IMR-90 (cell line): ENCODE data around the gene NDUFS2. TPM values are rescaled to one million over a fixed set of nuclear protein-coding genes. Genes with fewer than 3 reads are reported as not detected.
"Not testable (repeated sequence)": the region's sequence is repeated elsewhere in the genome, so short reads cannot be mapped to it uniquely, and the experiment has no call there.

ENCODE experiments used
- ATAC-seq: fragments of 200-7000 bp; cut with Tn5 transposase; 2 replicates; pipeline ENCODE4 v1.9.1; 2020; ENCODE audit warnings: low read depth, mild to moderate bottlenecking, moderate library complexity
- BruUV-seq: library from RNA; stranded (reverse); fragments of 400-500 nt; replicated peaks from 2 replicates; lab custom pipeline; 2021; lab: Mats Ljungman, UMichigan
- CTCF ChIA-PET: fragments of 300-600 bp; formaldehyde crosslinking; extraction: SDS; loops from one replicate; lab custom pipeline; 2021; ENCODE audit warnings: antibody characterized with exemption; lab: Yijun Ruan, JAX
- POLR2A ChIA-PET: fragments of 300-600 bp; sonication (Branson Sonifier 250); formaldehyde crosslinking; loops from one replicate; lab custom pipeline; 2022; ENCODE audit warnings: antibody characterized with exemption; ENCODE audit not compliant: unreplicated experiment; lab: Charles Lee
- DNase-seq: peaks from one replicate; pipeline ENCODE4 v3.0.0; 2013
- H2AFZ ChIP-seq: replicated peaks from 2 replicates; pipeline ENCODE3; 2013; ENCODE audit warnings: low read length, mild to moderate bottlenecking; ENCODE audit not compliant: poor library complexity
- H2AK5ac ChIP-seq: 2 replicates; pipeline ENCODE4 v1.6.1; 2013; ENCODE audit warnings: low read depth, low read length, inconsistent platforms
- H2AK9ac ChIP-seq: replicated peaks from 2 replicates; pipeline ENCODE3; 2013; ENCODE audit warnings: mild to moderate bottlenecking, low read depth, low read length, moderate library complexity; ENCODE audit not compliant: poor library complexity
- H2BK120ac ChIP-seq: 2 replicates; pipeline ENCODE4 v1.6.1; 2013; ENCODE audit warnings: low read depth, low read length, inconsistent platforms
- H2BK15ac ChIP-seq: 3 replicates; pipeline ENCODE4 v1.6.1; 2013; ENCODE audit warnings: low read depth, low read length, inconsistent platforms
- H2BK20ac ChIP-seq: 2 replicates; pipeline ENCODE4 v1.6.1; 2013; ENCODE audit warnings: low read depth, mild to moderate bottlenecking, inconsistent platforms, low read length, moderate library complexity
- H2BK5ac ChIP-seq: 2 replicates; pipeline ENCODE4 v1.6.1; 2013; ENCODE audit warnings: mild to moderate bottlenecking, low read depth, low read length, inconsistent platforms; ENCODE audit not compliant: poor library complexity, severe bottlenecking
- H3K14ac ChIP-seq: replicated peaks from 2 replicates; pipeline ENCODE4 v1.6.1; 2013; ENCODE audit warnings: low read depth, low read length, inconsistent platforms
- H3K18ac ChIP-seq: 2 replicates; pipeline ENCODE4 v1.6.1; 2013; ENCODE audit warnings: low read depth, low read length, control low read depth
- H3K23ac ChIP-seq: 2 replicates; pipeline ENCODE4 v1.6.1; 2013; ENCODE audit warnings: low read depth, low read length, inconsistent platforms
- H3K27ac ChIP-seq: 2 replicates; pipeline ENCODE4 v1.5.1; 2013; ENCODE audit warnings: mild to moderate bottlenecking, control low read depth, low read length; ENCODE audit not compliant: insufficient read depth
- H3K27me3 ChIP-seq: 2 replicates; pipeline ENCODE4 v1.6.1; 2013; ENCODE audit warnings: low read length; ENCODE audit not compliant: control insufficient read depth, insufficient read depth
- H3K36me3 ChIP-seq: 2 replicates; pipeline ENCODE4 v1.6.1; 2013; ENCODE audit warnings: low read length, mixed read lengths; ENCODE audit not compliant: control insufficient read depth, insufficient read depth
- H3K4ac ChIP-seq: 2 replicates; pipeline ENCODE4 v1.6.1; 2013; ENCODE audit warnings: low read depth, low read length, inconsistent platforms
- H3K4me1 ChIP-seq: 2 replicates; pipeline ENCODE4 v1.6.1; 2013; ENCODE audit warnings: low read length, mixed read lengths; ENCODE audit not compliant: control insufficient read depth, insufficient read depth
- H3K4me2 ChIP-seq: 2 replicates; pipeline ENCODE4 v1.6.1; 2013; ENCODE audit warnings: low read depth, mild to moderate bottlenecking, control low read depth, low read length, moderate library complexity
- H3K4me3 ChIP-seq: 2 replicates; pipeline ENCODE4 v1.5.1; 2013; ENCODE audit warnings: low read depth, mild to moderate bottlenecking, control low read depth, low read length, moderate library complexity; ENCODE audit not compliant: insufficient read depth
- H3K56ac ChIP-seq: 2 replicates; pipeline ENCODE4 v1.6.1; 2013; ENCODE audit warnings: low read length, inconsistent platforms; ENCODE audit not compliant: insufficient read depth; ENCODE audit errors: extremely low read depth
- H3K79me1 ChIP-seq, 2 experiments: 2 replicates each; pipeline ENCODE4 v1.6.1; 2013; ENCODE audit warnings: low read length in 2 of 2, inconsistent platforms in 1 of 2, low read depth in 1 of 2
- H3K9ac ChIP-seq: 2 replicates; pipeline ENCODE4 v1.6.1; 2013; ENCODE audit warnings: low read depth, low read length, control low read depth
- H3K9me1 ChIP-seq: 2 replicates; pipeline ENCODE4 v1.6.1; 2013; ENCODE audit warnings: low read length, inconsistent platforms; ENCODE audit not compliant: insufficient read depth
- H3K9me3 ChIP-seq: 2 replicates; pipeline ENCODE4 v1.6.1; 2013; ENCODE audit warnings: low read length; ENCODE audit not compliant: control insufficient read depth, insufficient read depth
- H4K20me1 ChIP-seq: 2 replicates; pipeline ENCODE4 v1.6.1; 2013; ENCODE audit warnings: low read length, inconsistent platforms; ENCODE audit not compliant: insufficient read depth
- H4K5ac ChIP-seq: 2 replicates; pipeline ENCODE4 v1.6.1; 2013; ENCODE audit warnings: mild to moderate bottlenecking, low read depth, low read length, control low read depth
- H4K8ac ChIP-seq, 2 experiments: 2 replicates each; pipeline ENCODE4 v1.6.1; 2013; ENCODE audit warnings: low read depth in 2 of 2, low read length in 2 of 2, control low read depth in 1 of 2, inconsistent platforms in 1 of 2
- H4K91ac ChIP-seq: 2 replicates; pipeline ENCODE4 v1.6.1; 2013; ENCODE audit warnings: low read depth, low read length, inconsistent platforms; ENCODE audit not compliant: insufficient read depth
- WGBS, 2 experiments: methylation state at CpG; one replicate each; pipeline versions ENCODE4 v1.1.5 to v1.1.7; 2013; ENCODE audit warnings: missing lambda C conversion rate in 2 of 2; ENCODE audit not compliant: insufficient read length in 1 of 2; ENCODE audit errors: extremely low coverage in 2 of 2; 5-methylcytosine and 5-hydroxymethylcytosine counted together
- dilution Hi-C: fragments of 300-500 bp; cut with HindIII; formaldehyde crosslinking; loops from one replicate; pipeline ENCODE4 v1.14.3; 2018; ENCODE audit warnings: low sequenced_read_pairs; ENCODE audit not compliant: unreplicated experiment
- in situ Hi-C: fragments of 300-500 bp; cut with MboI; formaldehyde crosslinking; loops from 3 replicates; pipeline ENCODE4 v1.14.3; 2019; ENCODE audit warnings: low sequenced_read_pairs, inconsistent platforms, mixed read lengths
- intact Hi-C: fragments of 100-400 bp; cut with micrococcal nuclease; formaldehyde crosslinking; loops from 2 replicates; pipeline ENCODE4 v1.10.0; 2022
- polyA plus RNA-seq, 3 experiments: library from polyadenylated mRNA; depleted of rRNA; stranded (reverse); fragments of >200 nt; gene quantifications; 2 replicates each; pipeline ENCODE4 v1.2.3, GENCODE V29; 2012; ENCODE audit warnings: low replicate concordance in 1 of 3
- total RNA-seq: library from RNA; depleted of rRNA; stranded (reverse); fragments of >200 nt; gene quantifications from 2 replicates; pipeline ENCODE4 v1.2.3, GENCODE V29; 2012

NDUFS2 gene
- total and polyA plus RNA-seq, 2 of the 4 experiments (the other 2 are of a cell fraction): 85.5 to 101 TPM

DNA sequence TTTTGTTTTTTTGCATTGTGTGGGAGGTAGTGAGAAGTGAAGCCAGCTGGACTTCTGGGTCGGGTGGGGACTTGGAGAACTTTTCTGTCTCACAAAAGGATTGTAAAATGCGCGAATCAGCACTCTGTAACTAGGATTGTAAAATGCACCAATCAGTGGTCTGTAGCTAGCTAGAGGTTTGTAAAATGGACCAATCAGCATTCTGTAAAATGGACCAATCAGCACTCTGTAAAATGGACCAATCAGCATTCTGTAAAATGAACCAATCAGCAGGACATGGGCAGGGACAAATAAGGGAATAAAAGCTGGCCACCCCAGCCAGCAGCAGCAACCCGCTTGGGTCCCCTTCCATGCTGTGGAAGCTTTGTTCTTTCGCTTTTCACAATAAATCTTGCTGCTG lies 47.9 kb downstream of the NDUFS2 start:
- H3K9me3 ChIP-seq, H3K9ac ChIP-seq, intact Hi-C loops, H3K23ac ChIP-seq, H3K4me3 ChIP-seq, H4K91ac ChIP-seq, H2AK9ac ChIP-seq, H3K18ac ChIP-seq, DNase-seq, H3K4me1 ChIP-seq, H3K56ac ChIP-seq, BruUV-seq, H4K20me1 ChIP-seq, H2BK5ac ChIP-seq, H3K14ac ChIP-seq, ATAC-seq, H3K36me3 ChIP-seq, dilution Hi-C loops, H4K8ac ChIP-seq, H3K9me1 ChIP-seq, H3K4me2 ChIP-seq, POLR2A ChIA-PET, H2BK20ac ChIP-seq, H4K5ac ChIP-seq, H2AK5ac ChIP-seq, H3K27ac ChIP-seq, H3K79me1 ChIP-seq, H3K27me3 ChIP-seq, in situ Hi-C loops, H2AFZ ChIP-seq, H2BK120ac ChIP-seq, H3K4ac ChIP-seq, H2BK15ac ChIP-seq: not testable (repeated sequence)
- 70% methylated on average over 2 of the region's 5 CpGs; no CpG with 5 or more reads in 1 of the 2 experiments for WGBS, 2 experiments
- CTCF ChIA-PET: interaction anchor here (0.7 kb wide), 1 partner anchor 41 kb away, joined by 3 read pairs; no protein-coding TSS in a partner anchor
